Measurements from ENCODE around the gene IL5RA.

Gene IL5RA

GRCh38 chr3:3105815-3106214 lies 4.4 kb downstream of the IL5RA start:
- DNase-seq, result no peak

GRCh38 chr3:3105246-3105645 lies 4.9 kb downstream of the IL5RA start:
- DNase-seq, result no peak

- DNase-seq, result no peak
Observed at GRCh38 chr3:3102751-3103150, 7.4 kb downstream of the IL5RA start.

- no peak for DNase-seq
Observed at GRCh38 chr3:3101660-3102458, 8.3 kb downstream of the IL5RA start.

- DNase-seq, result no peak
Observed at GRCh38 chr3:3097958-3098357, 12.2 kb downstream of the IL5RA start.

GRCh38 chr3:3089017-3089416 lies 21.2 kb downstream of the IL5RA start:
- no peak for DNase-seq

GRCh38 chr3:3087716-3088465 lies 22.3 kb downstream of the IL5RA start:
- DNase-seq, result no peak

- DNase-seq, result no peak
Observed at GRCh38 chr3:3087279-3087678, 22.9 kb downstream of the IL5RA start.

- peak; percentile 57 for DNase-seq
Observed at GRCh38 chr3:3086239-3086638, 23.9 kb downstream of the IL5RA start.

GRCh38 chr3:3085782-3086181 lies 24.4 kb downstream of the IL5RA start:
- DNase-seq, result no peak

GRCh38 chr3:3084890-3085289 lies 25.3 kb downstream of the IL5RA start:
- DNase-seq, result no peak

GRCh38 chr3:3082234-3082924 lies 27.8 kb downstream of the IL5RA start:
- no peak for DNase-seq

GRCh38 chr3:3081381-3082233 lies 28.6 kb downstream of the IL5RA start:
- no peak for DNase-seq

GRCh38 chr3:3080309-3080708 lies 29.9 kb downstream of the IL5RA start:
- no peak for DNase-seq

- DNase-seq, result no peak
Observed at GRCh38 chr3:3074551-3075257, 35.5 kb downstream of the IL5RA start.

GRCh38 chr3:3071136-3071535 lies 39.0 kb downstream of the IL5RA start:
- no peak for DNase-seq

GRCh38 chr3:3069723-3070122 lies 40.5 kb downstream of the IL5RA start:
- no peak for DNase-seq

- DNase-seq, result no peak
Observed at GRCh38 chr3:3068358-3068881, 41.8 kb downstream of the IL5RA start.

- no peak for DNase-seq
Observed at GRCh38 chr3:3066910-3067309, 43.3 kb downstream of the IL5RA start.

GRCh38 chr3:3066378-3066777 lies 43.8 kb downstream of the IL5RA start:
- DNase-seq, result no peak

- no peak for DNase-seq
Observed at GRCh38 chr3:3065876-3066275, 44.3 kb downstream of the IL5RA start.

GRCh38 chr3:3064297-3064696 lies 45.9 kb downstream of the IL5RA start:
- DNase-seq, result no peak

All from OCI-M1 (cell line).